ENCODE results near the gene EEF2.
"Not testable (repeated sequence)": the region's sequence is repeated elsewhere in the genome, so short reads cannot be mapped to it uniquely, and the experiment has no call there.

The EEF2 gene

DNA sequence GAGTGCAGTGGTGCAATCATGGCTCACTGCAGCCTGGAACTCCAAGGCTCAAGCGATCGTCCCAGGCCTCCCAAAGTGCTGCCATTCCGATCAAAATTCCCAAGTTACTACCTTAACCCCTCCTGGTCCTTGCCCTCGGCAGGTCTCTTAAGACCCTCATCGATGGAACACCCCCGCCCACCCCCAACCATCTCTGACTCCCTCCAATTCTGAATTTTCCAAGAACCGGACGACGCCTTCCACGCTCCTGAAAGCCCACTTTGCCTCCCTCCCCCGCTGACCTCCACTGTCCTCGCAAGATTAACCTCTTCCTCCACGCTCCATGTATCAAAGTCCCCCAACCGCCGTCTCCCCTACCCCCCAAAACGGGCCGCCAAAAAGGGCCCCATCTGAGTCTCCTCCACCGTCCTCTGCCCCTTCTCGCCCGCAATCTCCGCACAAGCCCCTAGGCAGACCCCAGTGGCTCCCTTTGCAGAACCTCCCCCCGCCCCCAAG is 14.9 kb downstream of the EEF2 start:
- DNase-seq (no peak), ATAC-seq (no peak)
- peak overlapping the region; percentile 89 for H3K4me3 Mint-ChIP-seq
- no peaks in the 10 kb centered on the region for H3K9me3 Mint-ChIP-seq
- peak overlapping the region; percentile 87 to 94 for H3K27ac Mint-ChIP-seq
- H3K4me1 Mint-ChIP-seq, result peaks cover 32% of the 10 kb centered on the region
- H3K27me3 Mint-ChIP-seq, result no peaks in the 10 kb centered on the region

DNA sequence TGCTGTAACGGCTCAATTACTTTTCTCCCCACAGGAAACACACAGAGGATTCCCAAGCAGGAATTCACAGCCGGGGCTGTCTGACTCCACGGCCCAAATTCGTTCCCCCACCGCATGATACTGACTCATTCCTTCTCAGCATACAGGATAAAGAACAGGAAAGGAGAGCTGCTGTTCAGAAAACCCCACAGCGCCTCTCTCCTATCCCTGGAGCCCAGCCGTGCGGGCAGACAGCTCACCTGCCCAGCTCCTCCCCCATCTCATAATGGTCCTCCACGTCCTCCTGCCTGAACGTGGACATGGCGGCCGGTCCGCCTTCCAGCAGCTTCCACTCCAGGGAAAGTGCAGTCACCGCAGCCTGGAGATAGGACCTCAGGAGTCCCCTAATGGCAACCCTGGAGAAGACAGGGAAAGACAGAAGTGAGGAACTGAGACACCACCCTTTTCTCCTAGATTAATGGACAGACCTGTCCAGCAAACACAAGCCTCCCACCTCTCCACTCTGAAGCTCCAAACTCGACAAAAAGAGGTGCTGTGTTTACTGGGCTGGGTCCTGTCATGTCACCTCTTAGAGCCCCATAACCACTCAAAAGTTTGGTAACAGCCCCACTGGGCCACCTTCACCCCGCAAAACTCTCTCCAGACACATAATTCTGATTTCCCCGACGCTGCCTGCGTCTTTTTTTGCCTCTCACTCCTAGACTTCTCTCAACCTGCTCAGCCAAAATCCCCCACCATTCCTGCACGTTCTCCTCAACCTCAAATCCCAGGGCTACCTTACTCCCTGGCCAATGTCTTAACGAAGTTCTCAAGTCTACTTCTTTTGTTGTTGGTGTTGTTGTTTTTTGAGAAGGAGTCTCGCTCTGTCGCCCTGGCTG is 15.6 kb downstream of the EEF2 start:
- Mint-ChIP-seq H3K9me3 (no peaks in the 10 kb centered on the region), H3K4me1 (peaks cover 32% of the 10 kb centered on the region), H3K27ac (peak overlapping the region; percentile 87 to 94), H3K4me3 (peak overlapping the region; percentile 89), H3K27me3 (no peaks in the 10 kb centered on the region)
- DNase-seq, result no peak
- no peak for ATAC-seq

DNA sequence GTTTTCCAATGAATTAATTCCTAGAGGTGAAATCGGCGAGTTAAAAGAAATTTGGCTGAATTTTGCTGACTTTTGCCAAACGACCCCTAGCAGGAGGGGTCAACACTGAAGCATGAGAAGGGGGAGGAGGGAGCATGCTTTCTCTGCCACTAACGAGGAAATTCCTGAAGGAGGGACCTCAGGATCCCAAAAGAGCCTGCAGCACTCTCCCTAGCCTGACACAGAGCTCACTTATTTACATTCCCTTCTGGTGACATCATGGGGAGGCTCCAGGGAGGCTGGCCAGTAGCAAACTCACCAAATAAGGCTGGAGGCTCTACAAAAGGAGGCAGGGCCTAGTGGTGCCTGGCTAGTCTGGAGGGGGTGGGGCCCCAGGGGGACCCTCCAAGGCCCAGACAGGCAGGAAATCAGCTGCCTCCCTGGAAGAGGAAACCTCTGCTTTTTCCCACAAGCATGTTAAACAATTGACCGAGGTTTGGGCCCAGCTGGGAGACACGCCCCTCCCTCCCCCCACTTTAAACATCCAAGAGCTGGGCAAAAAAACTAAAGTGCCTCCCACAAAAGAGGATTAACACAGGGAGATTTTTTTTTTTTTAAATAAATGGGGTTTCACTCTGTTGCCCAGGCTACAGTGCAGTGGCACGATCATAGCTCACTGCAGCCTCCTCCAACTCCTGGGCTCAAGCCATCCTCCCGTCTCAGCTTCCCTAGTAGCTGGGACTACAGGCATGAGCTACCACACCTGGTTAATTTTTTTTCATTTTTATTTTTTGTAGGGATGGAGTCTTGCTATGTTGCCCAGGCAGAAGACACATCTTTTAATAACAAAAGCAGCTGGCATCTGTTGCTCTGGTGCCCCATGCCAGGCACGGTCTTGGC is 16.5 kb downstream of the EEF2 start:
- Mint-ChIP-seq H3K4me3 (no peak overlapping the region), H3K9me3 (no peaks in the 10 kb centered on the region), H3K27me3 (no peaks in the 10 kb centered on the region), H3K4me1 (peaks cover 32% of the 10 kb centered on the region), H3K27ac (no peak overlapping the region)
- DNase-seq (no peak), ATAC-seq (no peak)

DNA sequence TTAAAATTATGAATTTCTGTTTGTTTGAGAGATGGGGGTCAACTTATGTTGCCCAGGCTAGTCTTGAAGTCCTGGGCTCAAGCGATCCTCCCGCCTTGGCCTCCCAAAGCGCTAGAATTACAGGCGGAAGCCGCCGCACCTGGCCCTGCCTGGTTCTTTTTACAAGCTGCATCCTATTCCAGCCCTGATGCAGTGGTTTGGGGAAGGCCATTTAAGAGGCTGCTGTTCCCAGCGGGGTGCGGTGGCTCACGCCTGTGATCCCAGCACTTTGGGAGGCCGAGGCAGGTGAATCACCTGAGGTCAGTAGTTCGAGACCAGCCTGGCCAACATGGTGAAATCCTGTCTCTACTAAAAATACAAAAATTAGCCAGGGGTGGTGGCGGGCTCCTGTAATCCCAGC is 17.3 kb downstream of the EEF2 start:
- H3K4me1 Mint-ChIP-seq, result peaks cover 32% of the 10 kb centered on the region
- not testable (repeated sequence) for H3K27me3 Mint-ChIP-seq, H3K27ac Mint-ChIP-seq, ATAC-seq, H3K9me3 Mint-ChIP-seq, DNase-seq, H3K4me3 Mint-ChIP-seq

DNA sequence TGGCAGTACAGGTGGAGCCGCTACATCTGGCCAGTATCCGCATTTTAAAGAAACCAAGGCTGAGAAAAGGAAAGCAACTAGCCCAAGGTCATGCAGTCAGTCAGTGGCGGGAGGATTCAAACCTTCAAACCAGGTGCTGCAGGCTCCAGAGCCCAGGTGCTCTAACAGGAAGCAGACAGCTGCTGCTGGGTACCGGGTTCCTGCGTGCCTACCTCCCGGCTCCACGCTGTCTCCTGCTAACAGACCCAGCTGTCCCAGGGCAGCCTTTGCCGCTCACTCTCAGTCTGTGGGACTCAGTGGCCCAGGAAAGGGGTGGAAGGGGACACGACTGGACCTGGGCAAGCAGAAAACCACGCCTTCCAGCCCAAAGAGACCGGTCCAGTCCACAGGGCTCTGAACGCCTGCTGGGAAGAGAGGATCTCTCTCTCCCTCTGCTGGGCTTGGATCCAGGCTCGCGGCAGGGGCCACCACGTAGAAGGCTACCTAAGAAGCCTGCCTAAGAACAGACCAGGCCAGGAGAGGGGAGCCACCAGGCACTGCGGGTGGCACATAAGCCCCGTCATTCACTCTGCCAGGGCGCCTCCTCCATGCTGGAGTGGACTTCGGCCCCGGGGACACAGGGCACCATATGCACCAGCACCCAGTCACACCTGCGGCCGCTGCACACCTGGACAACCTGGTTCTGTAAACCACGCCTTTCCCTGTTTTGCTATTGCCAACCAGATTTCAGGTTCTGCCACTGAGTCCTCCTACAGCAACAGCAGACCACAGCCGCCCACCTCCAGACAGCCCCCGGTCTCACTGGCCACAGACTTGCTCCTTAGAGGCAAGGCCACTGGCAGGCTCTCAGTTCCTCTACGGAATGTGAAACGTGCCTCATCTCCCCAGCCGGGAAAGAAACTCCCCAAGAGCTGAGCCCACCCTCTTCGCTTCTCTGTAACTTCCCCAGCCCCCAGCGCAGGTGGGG is 18.9 kb downstream of the EEF2 start:
- Mint-ChIP-seq H3K27me3 (no peaks in the 10 kb centered on the region), H3K27ac (no peak overlapping the region), H3K4me1 (peaks cover 30% of the 10 kb centered on the region), H3K4me3 (no peak overlapping the region), H3K9me3 (no peaks in the 10 kb centered on the region)
- ATAC-seq, result no peak
- no peak for DNase-seq

DNA sequence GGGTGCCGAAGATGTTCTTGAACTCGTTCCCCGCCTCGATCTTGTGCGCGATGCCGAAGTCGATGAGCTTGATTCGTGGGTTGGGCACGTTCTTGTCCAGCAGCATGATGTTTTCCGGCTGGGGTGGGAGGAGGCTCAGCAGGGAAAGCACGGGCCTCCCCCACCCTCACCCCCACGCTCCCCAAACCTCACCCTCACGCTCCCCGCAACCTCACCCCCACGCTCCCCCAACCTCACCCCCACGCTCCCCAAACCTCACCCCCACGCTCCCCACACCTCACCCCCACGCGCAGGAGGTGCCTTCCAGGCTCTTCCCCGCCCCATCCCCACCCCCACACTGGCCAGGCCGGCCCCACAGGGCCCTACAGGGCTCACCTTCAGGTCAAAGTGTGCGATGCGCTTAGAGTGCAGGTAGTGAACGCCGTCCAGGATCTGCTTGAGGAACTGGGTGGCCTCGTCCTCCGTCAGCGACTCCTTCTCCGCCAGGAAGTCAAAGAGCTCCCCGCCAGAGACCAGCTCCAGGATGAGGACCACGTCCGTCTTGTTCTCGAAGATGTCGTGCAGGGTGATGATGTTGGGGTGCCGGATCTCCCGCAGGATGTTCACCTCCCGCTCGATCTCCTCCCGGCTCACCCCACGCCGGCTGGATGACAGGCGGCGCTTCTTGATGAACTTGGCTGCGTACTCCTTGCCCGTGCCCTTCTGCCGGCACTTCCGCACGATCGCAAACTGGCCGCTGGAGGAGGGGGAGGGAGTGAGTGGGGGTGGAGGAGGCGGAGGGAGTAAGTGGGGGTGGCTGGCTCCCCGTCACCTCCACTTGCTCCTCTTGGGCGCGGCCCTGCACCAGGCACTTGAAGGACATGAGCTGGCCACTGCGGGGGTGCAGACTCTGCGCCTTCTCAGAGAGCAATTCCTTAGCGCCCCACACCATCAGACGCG is 20.7 kb downstream of the EEF2 start:
- Mint-ChIP-seq H3K4me1 (peaks cover 14% of the 10 kb centered on the region), H3K9me3 (no peaks in the 10 kb centered on the region), H3K4me3 (no peak overlapping the region), H3K27me3 (no peaks in the 10 kb centered on the region), H3K27ac (no peak overlapping the region)
- ATAC-seq (peak; percentile 48), DNase-seq (no peak)

DNA sequence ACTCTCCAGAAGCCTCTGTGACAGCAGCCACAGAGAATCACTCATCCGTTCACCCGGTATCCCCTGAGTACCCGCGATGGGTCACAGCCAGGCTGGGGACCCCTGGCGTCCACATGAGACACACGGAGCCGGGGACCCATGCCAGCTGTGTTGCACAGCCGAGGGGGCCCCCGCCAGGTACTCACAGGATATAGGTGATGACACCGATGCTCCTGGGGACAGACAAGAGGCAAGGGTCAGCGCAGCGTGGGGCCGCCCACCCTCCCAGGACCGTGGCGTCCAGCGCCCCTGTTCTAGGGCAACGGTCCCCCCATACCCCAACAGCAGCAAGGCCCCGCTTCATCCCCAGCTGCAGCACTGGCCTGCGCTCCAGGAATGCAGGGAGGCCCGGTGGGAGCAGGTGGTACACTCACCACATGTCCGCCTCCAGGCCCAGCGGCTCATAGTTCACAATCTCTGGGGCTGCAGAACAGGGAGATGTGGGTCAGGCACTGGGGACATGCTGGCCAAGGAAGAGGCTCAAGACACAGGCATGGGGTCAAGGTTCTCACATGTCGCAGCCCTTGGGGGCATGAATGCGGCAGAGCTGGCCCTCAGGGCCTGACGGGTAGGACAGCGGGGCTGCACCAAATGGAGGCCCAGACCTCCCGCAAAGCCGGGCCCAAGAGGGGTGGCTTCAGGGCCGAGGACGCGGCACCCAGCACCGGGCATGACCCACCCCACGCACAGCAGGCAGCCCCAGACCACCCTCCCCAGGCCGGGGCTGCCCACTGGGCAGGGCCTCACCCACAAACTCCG is 21.6 kb downstream of the EEF2 start:
- Mint-ChIP-seq H3K27me3 (no peaks in the 10 kb centered on the region), H3K4me1 (peaks cover 6% of the 10 kb centered on the region), H3K9me3 (no peaks in the 10 kb centered on the region), H3K4me3 (no peak overlapping the region), H3K27ac (no peak overlapping the region)
- DNase-seq (no peak), ATAC-seq (peak; percentile 35)

DNA sequence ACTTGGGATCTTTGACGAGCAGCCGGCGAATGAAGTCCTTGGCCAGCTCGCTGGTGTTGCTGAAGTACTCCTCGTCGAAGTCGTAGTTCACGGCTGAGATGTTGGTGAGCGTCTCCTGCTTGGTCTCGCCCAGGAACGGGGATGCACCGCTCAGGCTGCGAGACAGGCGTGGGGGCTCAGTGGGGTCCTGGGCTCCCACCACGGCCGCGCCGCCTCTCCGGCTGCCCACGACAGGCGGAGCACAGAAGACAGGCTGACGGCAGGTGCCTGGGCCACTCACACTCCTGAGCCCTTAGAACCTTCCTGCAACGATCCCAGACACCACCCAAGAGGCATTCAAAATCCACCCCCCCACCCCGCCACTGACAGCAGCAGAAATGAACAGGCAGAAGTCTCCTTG is 24.3 kb downstream of the EEF2 start:
- Mint-ChIP-seq H3K4me1 (no peaks in the 10 kb centered on the region), H3K9me3 (no peaks in the 10 kb centered on the region), H3K27me3 (no peaks in the 10 kb centered on the region), H3K27ac (no peak overlapping the region), H3K4me3 (no peak overlapping the region)
- ATAC-seq, result no peak
- no peak for DNase-seq

DNA sequence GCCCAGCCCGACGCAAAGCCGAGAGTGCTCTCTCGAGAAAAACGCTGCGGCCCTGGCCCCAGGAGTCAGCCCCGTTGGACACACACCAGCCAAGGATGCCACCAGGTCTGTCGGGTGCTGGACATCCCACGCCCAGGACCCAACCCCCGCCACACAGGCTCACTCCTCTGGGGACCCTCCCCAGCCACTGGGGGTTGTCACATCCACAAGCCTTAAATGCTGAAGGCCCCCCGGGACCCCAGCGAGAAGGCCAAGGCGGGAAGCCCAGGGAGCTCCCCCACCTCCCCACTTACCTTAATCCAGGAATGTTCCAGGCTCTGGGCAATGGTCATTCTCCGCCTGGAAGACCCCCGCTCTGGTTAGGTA is 25.5 kb downstream of the EEF2 start:
- DNase-seq (no peak), ATAC-seq (no peak)
- Mint-ChIP-seq H3K4me3 (no peak overlapping the region), H3K4me1 (no peaks in the 10 kb centered on the region), H3K27ac (no peak overlapping the region), H3K9me3 (no peaks in the 10 kb centered on the region), H3K27me3 (no peaks in the 10 kb centered on the region)

DNA sequence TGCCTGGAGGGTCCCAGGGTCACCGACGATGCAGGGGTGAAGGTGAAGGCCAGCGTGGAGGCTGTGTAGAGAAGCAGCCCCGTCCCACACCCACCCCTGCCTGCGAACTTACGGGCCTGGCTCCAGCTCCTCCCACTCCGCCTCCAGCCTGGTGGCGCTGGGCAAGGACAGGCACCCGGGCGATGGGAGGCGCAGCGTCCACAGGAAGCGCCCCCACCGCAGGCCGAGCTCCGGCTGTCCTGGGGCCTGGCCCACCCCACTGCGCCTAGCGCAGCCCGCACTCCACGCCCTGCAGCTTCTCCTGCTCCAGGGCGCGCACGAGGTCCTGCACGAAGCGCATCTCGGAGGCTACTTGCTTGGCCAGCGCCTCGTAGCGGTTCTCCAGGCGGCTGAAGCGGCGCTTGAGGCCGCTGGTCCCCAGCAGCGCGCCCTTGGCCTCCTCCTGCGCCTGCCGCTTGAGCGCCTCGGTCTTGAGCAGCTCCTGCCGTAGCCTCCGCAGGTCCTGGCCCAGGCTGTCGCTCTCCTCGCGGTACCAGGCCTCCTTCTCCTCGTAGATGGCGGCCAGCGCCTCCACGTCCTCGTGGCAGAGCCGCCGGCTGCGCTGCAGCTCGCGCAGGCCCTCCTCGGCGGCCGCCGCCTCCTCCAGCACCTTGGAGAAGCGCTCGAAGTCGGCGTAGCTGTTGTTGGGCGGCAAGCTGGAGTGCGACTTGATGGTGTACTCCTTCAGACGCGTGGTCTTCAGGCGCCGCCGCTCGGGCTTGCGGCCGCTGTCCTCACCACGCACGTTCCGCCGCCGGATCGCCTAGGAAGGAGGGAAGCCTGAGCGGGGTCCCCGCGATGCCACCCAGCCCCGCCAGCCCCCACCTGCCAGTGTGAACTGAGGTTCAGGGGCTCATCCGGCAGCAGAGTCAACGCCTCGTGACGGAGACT is 26.2 kb downstream of the EEF2 start:
- no peaks in the 10 kb centered on the region for H3K4me1 Mint-ChIP-seq
- H3K9me3 Mint-ChIP-seq, result no peaks in the 10 kb centered on the region
- peak; percentile 21 for ATAC-seq
- no peak overlapping the region for H3K4me3 Mint-ChIP-seq
- no peak for DNase-seq
- H3K27me3 Mint-ChIP-seq, result no peaks in the 10 kb centered on the region
- H3K27ac Mint-ChIP-seq, result peak overlapping the region in 1 of 2 donors; percentile 76

DNA sequence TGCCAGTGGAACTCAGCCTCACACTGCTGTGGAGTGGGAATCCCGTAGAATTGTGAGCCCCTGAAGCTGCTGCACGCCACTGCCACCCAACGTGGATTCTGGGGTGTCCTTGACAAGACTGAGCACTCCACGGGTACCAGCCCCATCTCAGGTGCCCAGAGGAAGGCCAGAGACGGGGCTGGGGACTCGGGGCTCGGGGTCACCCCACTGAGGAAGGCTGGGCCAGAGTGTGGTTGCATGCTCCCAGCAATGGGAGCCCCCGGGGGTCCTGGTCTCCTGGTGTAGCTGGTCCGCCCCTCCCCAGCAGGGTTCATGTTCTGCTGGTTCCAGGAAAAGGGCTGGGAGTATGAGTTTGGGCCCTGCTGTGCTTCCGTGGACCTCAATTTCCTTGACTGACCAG is 29.6 kb downstream of the EEF2 start:
- Mint-ChIP-seq H3K4me1 (peaks cover 24% of the 10 kb centered on the region), H3K27me3 (no peaks in the 10 kb centered on the region), H3K27ac (no peak overlapping the region), H3K4me3 (no peak overlapping the region), H3K9me3 (no peaks in the 10 kb centered on the region)
- ATAC-seq (no peak), DNase-seq (no peak)

DNA sequence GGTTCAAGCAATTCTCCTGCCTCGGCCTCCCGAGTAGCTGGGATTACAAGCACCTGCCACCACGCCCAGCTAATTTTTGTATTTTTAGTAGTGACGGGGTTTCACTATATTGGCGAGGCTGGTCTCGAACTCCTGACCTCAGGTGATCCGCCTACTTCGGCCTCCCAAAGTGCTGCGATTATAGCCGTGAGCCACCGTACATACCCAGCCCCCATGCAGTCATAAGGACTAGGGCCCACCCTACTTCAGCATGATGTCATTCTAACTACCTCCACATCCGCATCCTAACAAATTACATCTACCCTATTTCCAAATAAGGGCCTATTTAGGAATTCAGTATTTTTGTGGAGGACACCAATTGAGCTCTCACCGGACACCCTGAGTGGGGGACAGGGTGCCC is 30.0 kb downstream of the EEF2 start:
- not testable (repeated sequence) for H3K27ac Mint-ChIP-seq, DNase-seq, H3K9me3 Mint-ChIP-seq, H3K27me3 Mint-ChIP-seq, H3K4me3 Mint-ChIP-seq, ATAC-seq
- peaks cover 28% of the 10 kb centered on the region for H3K4me1 Mint-ChIP-seq

DNA sequence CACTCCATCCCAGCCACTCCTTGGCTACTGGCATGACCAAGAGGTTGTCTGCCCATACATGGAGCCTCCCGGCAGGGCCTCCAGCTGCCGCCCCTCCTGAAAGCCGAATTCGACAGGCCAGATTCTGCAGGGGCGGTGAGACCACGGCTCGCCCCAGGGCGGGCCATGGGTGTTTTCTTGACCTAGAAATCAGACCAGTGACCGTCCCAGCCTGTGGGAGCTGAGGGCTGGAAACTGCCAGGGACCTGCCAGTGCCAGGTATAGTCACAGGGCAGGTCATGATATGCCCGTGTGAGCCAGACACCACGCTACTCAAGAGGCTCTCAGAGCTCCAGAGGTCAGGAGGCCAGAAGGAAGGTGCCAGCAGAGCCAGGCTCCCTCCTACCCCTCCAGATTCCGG is 31.2 kb downstream of the EEF2 start:
- peaks cover 28% of the 10 kb centered on the region for H3K4me1 Mint-ChIP-seq
- no peaks in the 10 kb centered on the region for H3K9me3 Mint-ChIP-seq
- ATAC-seq, result no peak
- H3K27ac Mint-ChIP-seq, result no peak overlapping the region
- no peaks in the 10 kb centered on the region for H3K27me3 Mint-ChIP-seq
- H3K4me3 Mint-ChIP-seq, result no peak overlapping the region
- no peak for DNase-seq

Measured in stimulated activated naive CD8-positive, alpha-beta T cell treated with anti-CD3 and anti-CD28 coated beads, Interleukin-15, amount 100 ng/mL, for 72 hours (primary cell).